Natural killer cell (primary cell): ENCODE results near the gene ASTE1. TPM values are rescaled to one million over a fixed set of nuclear protein-coding genes. Genes with fewer than 3 reads are reported as not detected.
A peak's percentile ranks its signal among the peaks of the same experiment; 100 is the strongest.

Experiments used
- ATAC-seq, 3 donors: fragments of 150-1000 bp in 2 of 3; fragments of 200-7000 bp in 1 of 3; cut with Tn5 transposase; 1 replicate in 1 of 3; 2 replicates in 2 of 3; pipeline ENCODE4 v1.10.0; 2021; ENCODE audit warnings: mild to moderate bottlenecking in 2 of 3, moderate library complexity in 2 of 3
- DNase-seq, 2 donors: peaks; one replicate each; pipeline versions ENCODE4 v3.0.0 to v3.0.0-alpha.2; 2013 to 2021; ENCODE audit warnings: mixed read lengths in 1 of 2
- H3K27ac ChIP-seq: one replicate; pipeline ENCODE4 v1.5.1; 2013; ENCODE audit warnings: mild to moderate bottlenecking, low read length
- H3K27me3 ChIP-seq: one replicate; pipeline ENCODE4 v1.6.1; 2013; ENCODE audit warnings: low read length; ENCODE audit not compliant: control insufficient read depth, insufficient read depth
- H3K36me3 ChIP-seq: one replicate; pipeline ENCODE4 v1.6.1; 2013; ENCODE audit warnings: low read length; ENCODE audit not compliant: control insufficient read depth, insufficient read depth
- H3K4me1 ChIP-seq: one replicate; pipeline ENCODE4 v1.6.1; 2013; ENCODE audit warnings: low read length; ENCODE audit not compliant: control insufficient read depth, insufficient read depth
- H3K4me3 ChIP-seq: one replicate; pipeline ENCODE4 v1.5.1; 2013; ENCODE audit warnings: low read length
- H3K9me3 ChIP-seq: one replicate; pipeline ENCODE4 v1.6.1; 2013; ENCODE audit warnings: low read length; ENCODE audit not compliant: control insufficient read depth, insufficient read depth
- H3K27ac Mint-ChIP-seq, 2 donors: one replicate each; pipeline ENCODE4 v1.8.0; 2022; ENCODE audit warnings: mild to moderate bottlenecking in 2 of 2, mixed read lengths in 2 of 2, moderate library complexity in 1 of 2
- H3K27me3 Mint-ChIP-seq, 2 donors: one replicate each; pipeline ENCODE4 v1.8.0; 2022; ENCODE audit warnings: low read depth in 2 of 2, mixed read lengths in 2 of 2
- H3K36me3 Mint-ChIP-seq: one replicate; pipeline ENCODE4 v1.8.0; 2022; ENCODE audit warnings: mixed read lengths
- H3K4me1 Mint-ChIP-seq, 2 donors: one replicate each; pipeline ENCODE4 v1.8.0; 2022; ENCODE audit warnings: mixed read lengths in 2 of 2
- H3K4me3 Mint-ChIP-seq: one replicate; pipeline ENCODE4 v1.8.0; 2022; ENCODE audit warnings: mild to moderate bottlenecking, moderate library complexity, mixed read lengths
- H3K9me3 Mint-ChIP-seq, 2 donors: one replicate each; pipeline ENCODE4 v1.8.0; 2022; ENCODE audit warnings: mixed read lengths in 2 of 2
- WGBS: methylation state at CpG from one replicate; pipeline ENCODE4 v1.1.7; 2013; ENCODE audit warnings: missing lambda C conversion rate; ENCODE audit not compliant: insufficient coverage; 5-methylcytosine and 5-hydroxymethylcytosine counted together
- intact Hi-C: fragments of 100-400 bp; cut with micrococcal nuclease; formaldehyde crosslinking; loops from one replicate; pipeline ENCODE4 v1.14.2; 2022
- total RNA-seq, 4 donors: library from RNA; stranded (reverse); fragments of 120-200 nt in 1 of 4; gene quantifications; one replicate each; pipeline versions ENCODE4 v1.2.3 to v1.2.4, GENCODE V29; 2013 to 2022
- TF ChIP-seq, protein P1 (sequence below): fragments of 200-600 bp; IDR thresholded peaks from one replicate; pipeline ENCODE4 v1.8.0; 2022; ENCODE audit warnings: antibody characterized with exemption

The ASTE1 gene
- total RNA-seq, 3 donors from 2014 or later (not counting 1 experiment from before 2014, with no cell fraction given), result 22.8 to 28.8 (median 24.3) TPM

DNA sequence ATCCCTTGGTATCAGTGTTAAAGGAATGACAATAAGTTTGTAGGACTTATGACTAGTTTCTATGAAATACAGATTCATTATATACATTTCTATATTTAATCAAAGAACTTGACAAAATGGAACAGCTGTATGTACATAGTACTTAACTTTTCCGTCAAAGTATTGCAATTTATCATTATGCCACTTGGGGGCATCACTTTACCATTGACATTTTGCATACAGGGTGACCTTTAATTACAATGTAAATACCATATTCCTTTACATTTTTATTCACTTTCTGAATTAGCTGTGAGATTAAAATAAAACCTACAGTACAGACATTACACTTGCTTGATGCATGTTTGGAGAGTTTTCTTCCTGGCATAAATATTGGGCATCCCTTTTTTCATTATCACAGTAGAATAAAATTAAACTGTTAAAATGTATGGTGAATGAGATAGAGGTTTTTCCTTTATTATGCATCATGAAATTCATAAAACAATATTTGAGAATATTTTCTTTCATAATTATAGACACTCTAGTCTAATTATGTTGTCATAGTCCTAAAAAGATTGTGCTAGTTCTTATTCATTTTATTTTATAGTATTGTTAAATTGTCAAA is 7.0 kb upstream of the ASTE1 start:
- Mint-ChIP-seq H3K4me1 (no peaks in the 10 kb centered on the region), H3K27ac (no peak overlapping the region), H3K27me3 (no peaks in the 10 kb centered on the region), H3K4me3 (no peak overlapping the region), H3K9me3 (no peaks in the 10 kb centered on the region), H3K36me3 (no peaks in the 10 kb centered on the region)
- peak in 1 of 2 donors; percentile 79 for DNase-seq
- WGBS, result 0% methylated on average over 1 of the region's 1 CpG
- TF ChIP-seq, protein P1, sequence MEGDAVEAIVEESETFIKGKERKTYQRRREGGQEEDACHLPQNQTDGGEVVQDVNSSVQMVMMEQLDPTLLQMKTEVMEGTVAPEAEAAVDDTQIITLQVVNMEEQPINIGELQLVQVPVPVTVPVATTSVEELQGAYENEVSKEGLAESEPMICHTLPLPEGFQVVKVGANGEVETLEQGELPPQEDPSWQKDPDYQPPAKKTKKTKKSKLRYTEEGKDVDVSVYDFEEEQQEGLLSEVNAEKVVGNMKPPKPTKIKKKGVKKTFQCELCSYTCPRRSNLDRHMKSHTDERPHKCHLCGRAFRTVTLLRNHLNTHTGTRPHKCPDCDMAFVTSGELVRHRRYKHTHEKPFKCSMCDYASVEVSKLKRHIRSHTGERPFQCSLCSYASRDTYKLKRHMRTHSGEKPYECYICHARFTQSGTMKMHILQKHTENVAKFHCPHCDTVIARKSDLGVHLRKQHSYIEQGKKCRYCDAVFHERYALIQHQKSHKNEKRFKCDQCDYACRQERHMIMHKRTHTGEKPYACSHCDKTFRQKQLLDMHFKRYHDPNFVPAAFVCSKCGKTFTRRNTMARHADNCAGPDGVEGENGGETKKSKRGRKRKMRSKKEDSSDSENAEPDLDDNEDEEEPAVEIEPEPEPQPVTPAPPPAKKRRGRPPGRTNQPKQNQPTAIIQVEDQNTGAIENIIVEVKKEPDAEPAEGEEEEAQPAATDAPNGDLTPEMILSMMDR, result peak; percentile 81
- H3K4me1 ChIP-seq, result no peaks in the 10 kb centered on the region
- H3K27ac ChIP-seq, result no peak overlapping the region
- H3K4me3 ChIP-seq, result no peak overlapping the region
- H3K36me3 ChIP-seq, result no peaks in the 10 kb centered on the region
- H3K27me3 ChIP-seq, result no peaks in the 10 kb centered on the region
- ATAC-seq, result peak; percentile 61 to 89 (median 79)
- intact Hi-C loops, result loop anchor here (1.0 kb wide), 1 partner anchor 348 kb away; the partner anchor contains the start of gene NUDT16
- no peaks in the 10 kb centered on the region for H3K9me3 ChIP-seq

DNA sequence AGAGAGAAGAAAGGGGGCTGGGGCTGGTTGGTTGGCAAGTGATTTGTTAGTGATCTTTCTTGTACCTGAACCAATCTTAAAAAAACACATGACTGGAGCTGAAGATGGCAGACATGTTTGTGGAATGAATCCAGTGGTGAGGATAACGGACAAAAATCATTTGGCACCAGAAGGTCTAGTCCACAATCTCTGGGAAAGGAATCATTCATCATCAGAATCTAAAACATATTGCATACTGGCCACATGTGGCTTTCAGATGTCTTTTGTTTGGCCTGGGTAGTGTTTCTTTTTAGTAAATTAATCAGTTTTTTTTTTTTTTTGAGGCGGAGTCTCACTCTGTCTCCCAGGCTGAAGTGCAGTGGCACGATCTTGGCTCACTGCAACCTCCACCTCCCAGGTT is 5.0 kb upstream of the ASTE1 start:
- Histone ChIP-seq H3K9me3 (no peaks in the 10 kb centered on the region), H3K4me1 (peaks cover 6% of the 10 kb centered on the region), H3K4me3 (no peak overlapping the region), H3K27ac (no peak overlapping the region), H3K27me3 (no peaks in the 10 kb centered on the region), H3K36me3 (no peaks in the 10 kb centered on the region)
- Mint-ChIP-seq H3K4me1 (peaks cover 8 to 9% of the 10 kb centered on the region in 2 donors), H3K4me3 (no peak overlapping the region), H3K9me3 (no peaks in the 10 kb centered on the region), H3K36me3 (no peaks in the 10 kb centered on the region), H3K27ac (no peak overlapping the region), H3K27me3 (no peaks in the 10 kb centered on the region)
- WGBS, result 75% methylated on average over 1 of the region's 3 CpGs
- ATAC-seq, result no peak
- TF ChIP-seq, protein P1, result no peak
- no peak for DNase-seq
- intact Hi-C loops, result no loop called here

GRCh38 chr3:131028844-131029243 is 2.2 kb upstream of the ASTE1 start:
- no peak for DNase-seq
- H3K4me3 ChIP-seq, result no peak overlapping the region
- WGBS, result 100% methylated on average over 2 of the region's 3 CpGs
- no peak for ATAC-seq
- TF ChIP-seq, protein P1, result no peak
- Mint-ChIP-seq H3K4me3 (peak overlapping the region; percentile 3), H3K27ac (peak overlapping the region in 1 of 2 donors; percentile 77), H3K36me3 (no peaks in the 10 kb centered on the region), H3K9me3 (no peaks in the 10 kb centered on the region), H3K27me3 (no peaks in the 10 kb centered on the region), H3K4me1 (peaks cover 35 to 37% of the 10 kb centered on the region in 2 donors)
- H3K27me3 ChIP-seq, result no peaks in the 10 kb centered on the region
- peaks cover 14% of the 10 kb centered on the region for H3K4me1 ChIP-seq
- intact Hi-C loops, result loop anchor here (5.0 to 10.0 kb wide), 3 partner anchors 137 to 1696 kb away; partner anchors contain the start of genes ATP2C1, DNAJC13 and NPHP3
- no peak overlapping the region for H3K27ac ChIP-seq
- peaks cover 9% of the 10 kb centered on the region for H3K36me3 ChIP-seq
- no peaks in the 10 kb centered on the region for H3K9me3 ChIP-seq
